ENCODE data around the gene MACROH2A2.
"Not testable (repeated sequence)": the region's sequence is repeated elsewhere in the genome, so short reads cannot be mapped to it uniquely, and the experiment has no call there.

MACROH2A2 gene

DNA sequence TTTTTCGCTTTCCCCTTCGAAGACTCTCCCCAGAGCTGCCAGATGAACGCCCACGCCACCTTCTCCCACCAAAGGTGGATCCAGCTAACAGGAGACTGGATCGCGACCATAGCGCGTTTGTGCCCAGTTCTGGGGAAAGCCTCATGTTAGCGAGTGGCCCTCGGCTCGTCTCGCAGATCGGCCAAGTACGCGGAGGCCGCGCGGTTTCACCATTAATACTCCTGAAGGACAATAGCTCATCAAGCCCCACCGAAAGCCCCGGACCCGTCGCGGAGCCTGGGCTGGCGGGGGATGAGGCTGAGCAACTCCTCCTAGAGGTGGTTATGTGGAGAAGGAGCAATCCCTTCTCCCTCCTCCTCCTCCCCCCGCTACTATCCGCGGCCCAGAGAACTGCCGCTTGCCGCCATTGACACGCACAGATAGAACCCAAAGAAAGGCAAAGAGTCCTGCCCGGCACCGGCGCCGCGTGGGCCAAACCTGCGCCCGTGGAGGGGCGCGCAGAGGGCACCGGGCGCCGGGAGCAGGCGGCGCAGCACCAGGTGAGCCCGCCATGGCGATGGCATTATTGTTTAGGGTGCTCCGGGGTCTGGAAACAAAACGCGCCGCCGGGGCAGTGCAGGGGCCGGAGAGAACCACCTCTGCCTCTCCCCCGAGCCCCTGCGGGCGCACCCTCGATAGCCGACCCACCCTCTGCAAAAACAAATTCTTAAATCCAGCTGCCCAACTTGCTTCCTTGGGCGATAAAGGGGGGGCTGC lies at the start of gene MACROH2A2:
Gene MACROH2A2, plus strand, starts transcription at position 385 of the 756 bp plus-strand sequence. CDS start 22,813 bp downstream, outside the sequence.
- DNase-seq, result peak; percentile 80

DNA sequence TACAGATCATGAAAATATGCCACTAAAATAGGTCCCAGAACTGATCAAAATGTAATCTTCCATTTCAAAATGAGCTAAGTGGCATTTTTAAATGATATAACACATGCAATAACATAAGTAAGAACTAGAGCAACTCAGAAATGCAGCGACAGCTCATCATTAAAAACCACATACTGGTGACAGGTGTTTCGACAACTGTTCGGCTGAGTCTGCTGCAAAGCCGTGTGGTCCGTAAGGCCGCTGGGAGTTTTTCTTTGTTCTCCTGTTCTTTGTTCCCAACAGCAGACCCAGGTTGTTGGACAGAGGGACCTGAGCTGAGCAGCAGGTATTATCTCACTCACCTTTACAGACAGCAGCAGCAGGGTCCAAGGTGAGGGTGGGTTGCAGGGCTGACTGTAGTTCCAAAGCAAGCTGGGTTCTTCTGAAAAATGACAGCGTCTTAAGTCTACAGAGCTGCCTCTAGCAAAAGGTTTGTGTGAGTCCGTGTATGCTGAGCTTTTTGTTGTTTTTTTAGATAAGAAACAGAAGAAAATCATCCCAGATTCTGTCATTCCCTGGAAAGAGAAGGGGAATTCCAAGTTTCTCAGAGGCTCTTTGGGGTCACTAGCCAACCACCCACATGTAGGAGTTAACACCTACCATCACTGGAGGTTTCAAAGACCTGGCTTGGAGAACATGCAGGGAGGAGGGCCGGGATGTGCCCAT lies 45.4 kb upstream of the MACROH2A2 start:
- DNase-seq, result no peak

DNA sequence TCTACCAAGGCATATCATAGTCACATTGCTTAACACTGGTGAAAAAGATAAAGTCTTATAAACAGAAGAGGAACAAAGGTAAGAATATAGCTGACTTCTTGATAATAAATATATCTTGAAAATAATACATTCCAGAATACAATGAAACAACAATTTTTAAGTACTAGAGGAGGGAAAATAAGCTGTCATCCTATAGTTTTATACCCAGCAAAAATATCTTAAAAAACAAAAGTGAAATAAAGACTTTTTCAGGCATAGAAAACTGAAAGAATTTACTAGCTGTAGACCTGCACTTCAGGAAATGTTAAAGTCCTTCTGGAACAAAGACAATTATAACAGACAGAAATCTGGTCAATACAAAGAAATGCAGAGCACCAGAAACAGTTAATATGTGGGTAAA lies 21.4 kb upstream of the MACROH2A2 start:
- no peak for DNase-seq

DNA sequence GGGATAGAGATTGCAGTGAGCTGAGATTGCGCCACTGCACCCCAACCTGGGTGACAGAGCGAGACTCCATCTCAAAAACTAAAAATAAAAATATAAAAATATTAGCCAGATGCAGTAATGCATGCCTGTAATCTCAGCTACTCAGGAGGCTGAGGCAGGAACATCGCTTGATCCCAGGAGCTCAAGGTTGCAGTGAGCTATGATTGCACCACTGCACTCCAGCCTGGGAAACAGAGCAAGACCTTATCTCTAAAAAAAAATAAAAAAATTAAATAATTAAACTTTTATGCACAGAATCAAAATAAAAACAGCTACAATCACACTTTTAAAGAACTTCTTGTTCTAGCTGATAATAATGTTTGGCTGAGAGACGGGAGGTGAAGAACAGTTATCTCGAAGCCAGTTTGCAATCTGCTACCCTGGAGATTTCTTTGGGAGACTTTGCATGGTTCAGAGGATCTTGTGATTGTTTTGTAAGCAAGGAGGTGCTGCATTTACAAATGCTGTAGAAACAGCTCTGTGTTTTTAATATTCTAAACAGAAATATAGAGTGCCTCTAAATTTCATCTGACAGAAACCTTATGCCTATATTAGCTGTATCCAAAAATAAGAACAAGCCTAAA lies 19.9 kb upstream of the MACROH2A2 start:
- no peak for DNase-seq

GRCh38 chr10:70034232-70034631 lies 18.4 kb upstream of the MACROH2A2 start:
- DNase-seq, result no peak

- no peak for DNase-seq
Observed at GRCh38 chr10:70035531-70035930, 17.1 kb upstream of the MACROH2A2 start.

GRCh38 chr10:70038923-70039322 lies 13.7 kb upstream of the MACROH2A2 start:
- no peak for DNase-seq

DNA sequence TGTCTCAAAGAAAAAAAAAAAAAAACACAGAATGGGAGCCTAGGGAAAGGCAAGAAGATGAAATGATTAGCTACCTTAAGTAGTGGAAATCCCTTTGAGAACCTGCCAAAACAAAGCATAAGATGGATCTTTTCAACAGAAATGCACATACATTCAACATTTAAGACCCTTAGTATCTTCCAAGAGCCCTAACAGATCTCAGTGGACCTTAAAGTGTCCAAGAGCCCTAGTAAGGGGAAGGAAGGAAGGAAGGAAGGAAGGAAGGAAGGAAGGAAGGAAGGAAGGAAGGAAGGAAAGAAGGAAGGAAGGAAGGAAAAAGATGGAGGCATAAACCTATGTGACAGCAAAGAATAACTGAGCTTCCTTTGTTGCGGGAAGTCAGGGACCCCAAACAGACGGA lies 11.6 kb upstream of the MACROH2A2 start:
- DNase-seq, result no peak

GRCh38 chr10:70041739-70042138 lies 10.9 kb upstream of the MACROH2A2 start:
- DNase-seq, result not testable (repeated sequence)

DNA sequence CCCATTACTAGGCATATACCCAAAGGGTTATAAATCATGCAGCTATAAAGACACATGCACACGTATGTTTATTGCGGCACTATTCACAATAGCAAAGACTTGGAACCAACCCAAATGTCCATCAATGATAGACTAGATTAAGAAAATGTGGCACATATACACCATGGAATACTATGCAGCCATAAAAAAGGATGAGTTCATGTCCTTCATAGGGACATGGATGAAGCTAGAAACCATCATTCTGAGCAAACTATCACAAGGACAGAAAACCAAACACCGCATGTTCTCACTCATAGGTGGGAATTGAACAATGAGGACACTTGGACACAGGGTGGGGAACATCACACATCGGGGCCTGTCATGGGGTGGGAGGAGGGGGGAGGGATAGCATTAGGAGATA lies 5.6 kb upstream of the MACROH2A2 start:
- DNase-seq, result not testable (repeated sequence)

DNA sequence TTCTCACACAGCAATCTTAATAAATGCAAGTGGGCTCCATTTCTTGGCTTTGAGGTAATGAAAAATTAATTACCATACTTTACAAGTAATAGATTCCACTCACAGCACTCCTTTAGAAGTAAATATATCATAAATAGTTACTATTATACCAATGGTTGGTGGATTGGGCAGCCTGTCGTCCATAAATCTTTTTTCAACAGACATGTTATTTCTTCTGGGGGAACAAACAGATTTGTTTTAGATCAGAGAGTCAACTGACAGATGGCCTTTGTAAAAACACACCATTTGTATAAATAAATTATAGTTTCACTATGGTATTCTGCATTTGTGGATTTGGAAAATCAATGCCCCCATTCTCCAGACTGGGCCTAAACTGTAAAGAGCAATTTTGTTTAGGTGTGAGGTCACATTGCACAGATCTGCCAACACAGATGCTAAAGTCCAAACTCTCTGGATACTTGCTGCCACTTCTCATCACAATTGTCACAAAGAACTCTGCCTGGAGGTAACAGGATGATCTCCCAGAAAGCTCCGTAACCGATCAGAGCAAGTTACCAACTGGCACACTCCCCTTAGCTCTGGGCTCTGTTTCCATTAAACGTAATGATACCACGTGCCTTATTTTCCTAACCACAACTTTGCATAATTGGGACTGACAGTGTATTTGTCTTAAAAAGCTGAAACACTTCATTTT lies 4.5 kb upstream of the MACROH2A2 start:
- no peak for DNase-seq

- DNase-seq, result no peak
Observed at GRCh38 chr10:70051848-70052247, 798 bp upstream of the MACROH2A2 start.

- DNase-seq, result peak; percentile 32
Observed at GRCh38 chr10:70053218-70053840, 683 bp downstream of the MACROH2A2 start.

DNA sequence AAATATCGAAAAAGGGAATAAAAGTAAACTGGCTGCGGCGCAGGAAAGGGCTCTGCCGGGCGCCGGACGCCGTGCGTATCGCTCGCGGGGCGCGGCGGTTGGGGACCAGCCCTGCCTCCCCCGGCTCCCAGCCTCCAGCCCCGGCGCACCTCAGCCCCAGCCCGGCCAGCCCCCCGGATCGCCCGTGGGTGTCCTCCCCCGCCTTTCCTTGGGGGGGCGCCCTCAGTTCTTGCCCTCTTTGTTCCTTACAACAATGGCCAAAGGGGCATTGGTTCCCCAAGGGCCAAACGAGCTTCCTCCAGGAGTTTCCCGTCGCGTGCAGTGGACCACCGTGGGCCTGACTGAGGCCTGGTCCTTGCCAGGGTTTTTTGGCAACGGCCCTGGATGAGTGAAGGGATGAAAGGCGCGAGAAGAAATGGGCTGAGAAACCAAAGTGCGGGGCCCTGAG lies 1.2 kb downstream of the MACROH2A2 start:
- DNase-seq, result peak; percentile 34

DNA sequence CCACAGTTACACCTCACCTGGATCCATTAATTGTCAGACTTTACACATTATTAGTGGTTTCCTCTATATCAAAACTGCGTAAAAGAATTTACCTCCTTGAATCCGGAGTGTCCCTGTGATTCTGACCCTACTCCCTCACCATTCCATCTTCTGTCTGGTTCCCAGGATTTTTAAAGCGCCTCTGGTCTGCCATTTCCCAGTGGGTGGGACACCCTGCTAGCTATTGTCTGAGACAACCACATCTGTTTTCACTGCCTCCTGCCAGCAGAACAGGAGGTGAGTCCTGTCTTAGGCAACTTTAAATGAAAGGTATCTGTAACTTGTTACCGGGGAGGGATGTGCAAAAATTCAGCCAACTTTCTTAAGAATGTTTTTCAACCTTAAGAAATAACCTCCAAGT lies 2.3 kb downstream of the MACROH2A2 start:
- no peak for DNase-seq

GRCh38 chr10:70055550-70055949 lies 2.9 kb downstream of the MACROH2A2 start:
- DNase-seq, result peak; percentile 71

- peak; percentile 39 for DNase-seq
Observed at GRCh38 chr10:70057306-70057705, 4.7 kb downstream of the MACROH2A2 start.

DNA sequence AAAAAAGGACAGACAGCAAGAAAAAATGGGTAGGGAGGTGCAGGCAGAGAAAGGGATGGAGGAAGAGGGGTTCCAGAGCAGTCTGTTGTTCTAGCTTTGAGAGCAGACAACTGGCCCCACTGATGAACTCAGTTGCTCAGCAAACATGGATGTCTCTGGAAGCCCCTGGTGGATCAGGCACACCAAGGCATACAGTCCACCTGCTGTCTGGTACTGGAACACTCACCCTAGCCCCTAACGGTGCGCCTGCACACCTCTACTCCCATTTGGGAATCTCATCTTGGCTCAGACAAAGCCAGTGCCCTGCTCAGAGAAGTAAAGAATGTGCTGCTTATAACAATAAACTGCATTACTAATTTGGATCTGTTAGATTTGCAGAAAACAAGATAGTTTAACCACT lies 7.7 kb downstream of the MACROH2A2 start:
- no peak for DNase-seq

DNA sequence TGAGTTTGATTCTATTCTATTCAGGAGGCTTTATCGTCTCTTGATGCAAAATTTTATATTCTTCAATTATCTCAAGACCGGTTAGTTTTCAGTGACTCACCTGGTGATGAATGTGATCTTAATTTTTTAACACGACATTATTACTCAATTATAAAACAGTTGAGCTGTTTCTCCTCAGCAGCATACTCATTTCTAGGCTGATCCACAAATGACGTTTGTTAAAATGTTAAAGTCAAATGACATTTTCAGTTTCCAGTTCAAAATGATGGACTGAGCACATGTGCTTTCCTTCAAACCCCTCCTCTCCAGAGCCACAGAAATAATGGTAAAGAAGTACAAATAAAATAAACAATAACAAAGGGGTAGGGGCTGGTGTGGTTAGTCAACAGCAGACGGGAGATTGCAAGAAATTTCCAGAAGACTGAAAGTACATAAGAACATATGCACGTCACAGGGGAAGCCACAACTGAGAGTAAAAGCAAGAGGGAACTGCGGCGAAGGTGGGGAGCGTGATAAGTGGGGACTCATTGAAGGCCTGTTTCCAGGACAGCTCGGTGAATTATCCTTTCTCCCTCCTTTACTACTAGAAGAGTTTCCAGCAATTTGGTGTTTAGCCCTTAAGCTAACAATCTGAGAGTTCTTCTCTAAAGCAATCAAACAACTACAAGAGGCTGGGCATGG lies 10.9 kb downstream of the MACROH2A2 start:
- no peak for DNase-seq

DNA sequence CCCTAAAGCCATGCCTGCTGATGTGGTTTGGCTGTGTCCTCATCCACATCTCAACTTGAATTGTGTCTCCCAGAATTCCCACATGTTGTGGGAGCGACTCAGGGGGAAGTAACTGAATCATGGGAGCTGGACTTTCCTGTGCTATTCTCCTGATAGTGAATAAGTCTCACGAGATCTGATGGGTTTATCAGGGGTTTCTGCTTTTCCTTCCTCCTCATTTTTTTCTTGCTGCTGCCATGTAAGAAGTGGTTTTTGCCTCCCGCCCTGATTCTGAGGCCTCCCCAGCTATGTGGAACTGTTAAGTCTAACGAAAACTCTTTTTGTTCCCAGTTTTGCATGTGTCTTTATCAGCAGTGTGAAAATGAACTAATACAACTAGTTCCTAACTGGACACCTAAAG lies 11.8 kb downstream of the MACROH2A2 start:
- peak; percentile 16 for DNase-seq

GRCh38 chr10:70066190-70066589 lies 13.5 kb downstream of the MACROH2A2 start:
- DNase-seq, result no peak

GRCh38 chr10:70067586-70067985 lies 14.9 kb downstream of the MACROH2A2 start:
- no peak for DNase-seq
